ENCODE data around the gene MEF2C.

Gene MEF2C

DNA sequence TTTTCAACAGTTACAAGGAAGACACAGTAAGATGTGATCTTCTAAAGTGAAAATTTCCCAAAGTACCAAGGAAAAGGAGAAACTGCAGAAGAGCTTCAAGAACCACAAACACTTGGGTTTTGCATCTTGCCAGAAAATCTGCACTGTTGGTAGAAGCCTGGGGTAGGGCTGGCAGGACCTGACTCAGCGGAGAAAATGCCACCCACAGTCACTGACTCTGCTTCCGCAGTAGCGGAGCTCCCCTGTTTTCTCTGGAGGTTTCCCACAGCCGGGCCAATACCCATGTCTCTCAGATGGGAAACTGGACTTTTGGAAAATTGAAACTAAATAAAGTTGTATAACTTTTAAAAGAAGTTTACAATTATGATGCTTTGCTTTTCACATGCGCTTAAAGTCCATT lies 104.2 kb downstream of the MEF2C start:
- TF ChIP-seq, protein P1, sequence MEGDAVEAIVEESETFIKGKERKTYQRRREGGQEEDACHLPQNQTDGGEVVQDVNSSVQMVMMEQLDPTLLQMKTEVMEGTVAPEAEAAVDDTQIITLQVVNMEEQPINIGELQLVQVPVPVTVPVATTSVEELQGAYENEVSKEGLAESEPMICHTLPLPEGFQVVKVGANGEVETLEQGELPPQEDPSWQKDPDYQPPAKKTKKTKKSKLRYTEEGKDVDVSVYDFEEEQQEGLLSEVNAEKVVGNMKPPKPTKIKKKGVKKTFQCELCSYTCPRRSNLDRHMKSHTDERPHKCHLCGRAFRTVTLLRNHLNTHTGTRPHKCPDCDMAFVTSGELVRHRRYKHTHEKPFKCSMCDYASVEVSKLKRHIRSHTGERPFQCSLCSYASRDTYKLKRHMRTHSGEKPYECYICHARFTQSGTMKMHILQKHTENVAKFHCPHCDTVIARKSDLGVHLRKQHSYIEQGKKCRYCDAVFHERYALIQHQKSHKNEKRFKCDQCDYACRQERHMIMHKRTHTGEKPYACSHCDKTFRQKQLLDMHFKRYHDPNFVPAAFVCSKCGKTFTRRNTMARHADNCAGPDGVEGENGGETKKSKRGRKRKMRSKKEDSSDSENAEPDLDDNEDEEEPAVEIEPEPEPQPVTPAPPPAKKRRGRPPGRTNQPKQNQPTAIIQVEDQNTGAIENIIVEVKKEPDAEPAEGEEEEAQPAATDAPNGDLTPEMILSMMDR (conservative IDR thresholded peaks at IDR 0.05; ENCODE audit: low read depth, low read length), result no peak
- no peak overlapping the region for H3K4me3 ChIP-seq (ENCODE audit: low read depth, low read length)
- DNase-seq (ENCODE audit: low read depth), result no peak

DNA sequence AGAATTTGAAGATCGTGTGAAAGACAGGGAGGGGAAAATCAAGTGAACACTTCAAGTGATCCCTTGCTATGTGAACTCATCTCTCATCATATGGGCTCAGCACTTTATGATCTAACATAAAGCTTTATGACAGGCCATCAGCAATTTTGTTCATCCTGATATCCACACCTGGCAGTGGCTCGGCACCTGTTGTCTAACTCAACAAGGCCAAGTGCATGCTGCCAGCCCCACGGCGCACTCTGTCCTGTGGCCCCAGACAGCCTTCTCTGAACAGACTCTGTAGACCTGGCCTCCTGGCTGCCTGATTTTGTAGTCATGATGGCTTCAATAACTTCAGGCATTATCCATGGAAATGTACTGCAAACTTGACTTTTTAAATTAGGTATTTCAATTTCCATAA lies 106.3 kb downstream of the MEF2C start:
- TF ChIP-seq, protein P1 (conservative IDR thresholded peaks at IDR 0.05; ENCODE audit: low read depth, low read length), result no peak
- no peak for DNase-seq (ENCODE audit: low read depth)
- no peak overlapping the region for H3K4me3 ChIP-seq (ENCODE audit: low read depth, low read length)

DNA sequence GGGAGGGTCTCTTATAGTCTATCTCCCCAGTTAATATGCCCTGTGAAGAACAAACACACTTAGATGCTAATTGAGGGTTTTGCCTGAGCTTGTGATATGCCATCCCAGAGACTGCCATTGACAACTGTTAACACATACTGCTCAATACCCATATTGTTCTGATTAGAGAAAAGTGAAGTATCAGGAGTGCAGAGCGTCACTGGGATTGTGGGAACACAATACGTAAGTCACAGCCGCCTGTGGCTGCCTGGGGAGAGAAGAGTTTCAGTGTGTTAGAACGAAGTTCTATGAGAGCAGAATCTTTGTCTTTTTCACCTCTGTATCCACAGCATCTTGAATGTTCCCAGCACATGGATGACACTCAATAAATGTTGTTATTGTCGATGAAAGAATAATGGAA lies 110.2 kb downstream of the MEF2C start:
- no peak overlapping the region for H3K4me3 ChIP-seq (ENCODE audit: low read depth, low read length)
- TF ChIP-seq, protein P1 (conservative IDR thresholded peaks at IDR 0.05; ENCODE audit: low read depth, low read length), result no peak
- no peak for DNase-seq (ENCODE audit: low read depth)

DNA sequence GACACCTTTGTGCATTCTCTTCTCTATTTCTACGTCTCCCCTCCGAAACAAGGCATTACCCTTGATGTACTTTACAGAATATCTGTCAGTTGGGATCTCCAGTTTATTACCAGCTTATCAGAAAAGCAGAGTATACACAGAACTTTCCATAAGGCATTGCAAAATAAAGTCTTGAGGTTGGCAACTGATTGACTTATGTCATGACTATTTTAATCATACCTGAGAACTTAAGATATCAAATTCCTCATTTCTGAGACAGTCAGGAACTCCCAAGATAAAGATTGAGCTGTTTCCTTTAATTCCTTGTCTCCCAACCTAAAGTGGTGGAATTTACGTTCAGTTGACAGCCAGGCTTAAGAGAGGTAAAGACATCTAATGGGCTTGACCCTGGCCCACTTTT lies 110.9 kb downstream of the MEF2C start:
- no peak overlapping the region for H3K4me3 ChIP-seq (ENCODE audit: low read depth, low read length)
- DNase-seq (ENCODE audit: low read depth), result no peak
- TF ChIP-seq, protein P1 (conservative IDR thresholded peaks at IDR 0.05; ENCODE audit: low read depth, low read length), result no peak

DNA sequence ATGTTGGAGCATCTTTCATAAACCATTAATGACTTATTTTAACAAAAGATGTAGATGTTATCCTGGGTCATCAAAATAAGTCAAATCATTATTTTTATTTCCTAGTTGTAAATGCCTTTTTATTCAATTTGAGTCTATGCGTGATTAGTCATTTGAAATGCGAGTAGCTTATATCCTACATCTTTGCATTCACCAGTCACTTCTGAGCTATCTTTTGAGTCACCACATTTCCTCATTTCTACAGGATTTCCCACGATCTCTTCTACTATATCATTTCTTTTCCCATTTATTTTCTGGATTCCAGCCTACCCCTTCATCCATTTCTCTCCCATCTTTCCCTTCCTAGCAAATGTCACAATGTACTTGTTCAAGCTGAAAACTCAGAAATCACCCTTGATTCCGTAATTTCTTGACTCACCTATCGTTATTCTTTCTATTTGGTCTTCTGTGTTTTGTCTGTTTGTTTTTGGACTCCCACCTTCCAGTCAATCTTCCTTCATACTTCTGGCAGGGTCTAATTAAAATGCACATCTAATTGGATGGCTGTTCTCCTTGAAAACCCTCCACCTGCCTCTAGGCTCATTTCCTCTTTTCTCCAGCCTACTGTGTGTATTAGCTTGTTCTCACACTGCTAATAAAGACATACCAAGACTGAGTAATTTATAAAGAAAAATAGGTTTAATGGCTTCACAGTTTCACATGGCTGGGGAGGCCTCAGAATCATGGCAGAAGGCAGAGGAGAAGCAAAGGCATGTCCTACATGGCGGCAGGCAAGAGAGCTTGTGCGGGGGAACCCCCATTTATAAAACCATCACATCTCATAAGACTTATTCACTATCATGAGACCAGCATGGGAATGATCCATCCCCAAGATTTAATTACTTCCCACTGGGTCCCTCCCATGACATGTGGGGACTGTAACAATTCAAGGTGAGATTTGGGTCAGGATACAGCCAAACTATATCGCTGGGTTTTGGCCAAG lies 112.4 kb downstream of the MEF2C start:
- TF ChIP-seq, protein P1 (conservative IDR thresholded peaks at IDR 0.05; ENCODE audit: low read depth, low read length), result no peak
- H3K4me3 ChIP-seq (ENCODE audit: low read depth, low read length), result no peak overlapping the region
- DNase-seq (ENCODE audit: low read depth), result no peak

DNA sequence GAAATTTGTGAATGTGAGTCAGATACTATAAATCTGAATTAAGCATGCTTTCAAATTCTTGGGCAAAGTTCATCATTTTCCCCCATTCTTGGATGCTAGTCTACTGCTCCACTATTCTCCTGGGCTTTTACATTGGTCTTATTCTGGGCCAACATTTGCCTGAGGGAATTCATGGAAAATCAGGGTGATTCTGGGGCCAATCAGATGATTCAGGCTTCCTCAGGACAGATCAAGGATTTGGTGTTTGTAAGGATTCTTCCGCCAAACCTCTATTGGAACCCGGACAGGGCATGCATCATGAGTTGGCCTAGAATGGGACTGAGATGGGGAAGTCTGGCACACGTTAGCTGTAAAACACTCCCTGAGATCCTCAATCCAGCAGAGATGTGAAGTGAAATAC lies 113.8 kb downstream of the MEF2C start:
- TF ChIP-seq, protein P1 (conservative IDR thresholded peaks at IDR 0.05; ENCODE audit: low read depth, low read length), result no peak
- H3K4me3 ChIP-seq (ENCODE audit: low read depth, low read length), result no peak overlapping the region
- DNase-seq (ENCODE audit: low read depth), result no peak

DNA sequence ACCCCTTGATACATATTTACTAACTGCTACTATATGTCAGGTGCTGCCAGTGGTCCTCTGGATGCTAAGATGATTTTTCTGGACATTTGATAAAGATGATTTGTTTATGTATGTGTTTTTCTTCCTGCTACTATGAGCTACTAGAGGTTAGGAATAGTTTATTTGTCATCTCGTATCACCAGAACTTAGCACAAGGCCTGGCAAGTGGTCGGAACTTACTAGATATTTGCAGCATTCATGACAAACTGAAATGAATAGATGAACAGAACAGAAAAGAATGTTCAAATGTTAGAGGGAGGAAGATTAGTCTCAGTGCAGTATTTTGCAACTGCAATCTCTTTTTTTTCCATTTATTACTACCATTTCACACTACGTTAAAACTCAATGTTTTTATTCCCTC lies 114.6 kb downstream of the MEF2C start:
- TF ChIP-seq, protein P1 (conservative IDR thresholded peaks at IDR 0.05; ENCODE audit: low read depth, low read length), result no peak
- H3K4me3 ChIP-seq (ENCODE audit: low read depth, low read length), result no peak overlapping the region
- DNase-seq (ENCODE audit: low read depth), result no peak
